Activated CD8-positive, alpha-beta T cell treated with anti-CD3 and anti-CD28 coated beads for 36 hours (primary cell): Measurements from ENCODE around the gene PFDN4. TPM values are rescaled to one million over a fixed set of nuclear protein-coding genes. Genes with fewer than 3 reads are reported as not detected.

Experiments used
- ATAC-seq: fragments of 200-7000 bp; cut with Tn5 transposase; one replicate; pipeline ENCODE4 v1.10.0; 2021; ENCODE audit warnings: mild to moderate bottlenecking, moderate library complexity
- CTCF ChIA-PET: fragments of 350-600 bp; sonication (Branson Sonifier 250); formaldehyde crosslinking; loops from one replicate; lab custom pipeline; 2021; ENCODE audit warnings: antibody characterized with exemption; lab: Charles Lee
- POLR2A ChIA-PET: fragments of 350-600 bp; sonication (Branson Sonifier 250); formaldehyde crosslinking; loops from one replicate; lab custom pipeline; 2021; ENCODE audit warnings: antibody characterized with exemption; lab: Charles Lee
- DNase-seq: peaks from one replicate; pipeline ENCODE4 v3.0.0-alpha.2; 2020
- H3K27ac Mint-ChIP-seq: one replicate; pipeline ENCODE4 v1.8.0; 2021; ENCODE audit warnings: mild to moderate bottlenecking, mixed read lengths
- H3K27me3 Mint-ChIP-seq: one replicate; pipeline ENCODE4 v1.8.0; 2021; ENCODE audit warnings: mixed read lengths
- H3K36me3 Mint-ChIP-seq: one replicate; pipeline ENCODE4 v1.8.0; 2021; ENCODE audit warnings: low read depth, mixed read lengths
- H3K4me1 Mint-ChIP-seq: one replicate; pipeline ENCODE4 v1.8.0; 2021; ENCODE audit warnings: low read depth, mixed read lengths
- H3K4me3 Mint-ChIP-seq: one replicate; pipeline ENCODE4 v1.8.0; 2021; ENCODE audit warnings: mild to moderate bottlenecking, moderate library complexity, mixed read lengths
- H3K9me3 Mint-ChIP-seq: one replicate; pipeline ENCODE4 v1.8.0; 2021; ENCODE audit warnings: mixed read lengths
- intact Hi-C: fragments of 100-400 bp; cut with micrococcal nuclease; formaldehyde crosslinking; loops from one replicate; pipeline ENCODE4 v1.10.0; 2022
- total RNA-seq, 2 experiments: library from RNA; stranded (reverse); gene quantifications; one replicate each; pipeline ENCODE4 v1.2.3, GENCODE V29; 2021
- TF ChIP-seq, protein P1 (sequence below): fragments of 200-600 bp; IDR thresholded peaks from one replicate; pipeline ENCODE4 v1.8.0; 2022; ENCODE audit warnings: antibody characterized with exemption, mild to moderate bottlenecking

PFDN4 gene
- total RNA-seq, 2 experiments from 2014 or later = 31.1 to 37.4 TPM

DNA sequence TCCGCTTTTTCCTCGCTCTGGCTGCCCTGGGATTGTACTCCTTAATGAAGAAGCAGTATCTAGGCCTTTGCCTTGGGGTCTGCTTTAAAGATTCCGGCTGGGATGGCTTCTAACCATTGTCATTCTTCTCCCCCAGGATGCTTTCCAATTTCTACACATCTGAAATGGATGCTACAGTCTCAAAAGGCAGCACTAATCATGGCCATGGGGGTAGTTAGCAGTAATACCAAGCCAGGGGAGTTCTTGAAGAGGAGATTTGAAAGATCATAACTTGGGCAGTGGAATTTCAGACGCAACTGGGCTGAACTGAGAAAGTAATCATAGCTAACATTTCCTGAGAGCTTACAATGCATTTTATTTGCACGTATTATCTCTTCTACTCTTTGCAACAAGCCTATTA, 3.4 kb upstream of the PFDN4 start:
- intact Hi-C loops = no loop called here
- ATAC-seq (no peak), DNase-seq (no peak)
- Mint-ChIP-seq H3K4me3 (no peak overlapping the region), H3K27me3 (peaks cover 2% of the 10 kb centered on the region), H3K27ac (no peak overlapping the region), H3K36me3 (no peaks in the 10 kb centered on the region), H3K4me1 (peaks cover 13% of the 10 kb centered on the region), H3K9me3 (no peaks in the 10 kb centered on the region)
- ChIA-PET CTCF (interaction anchor here (1.5 to 4.6 kb wide), 2 partner anchors 10 to 101 kb away, joined by 4 to 31 read pairs; no protein-coding TSS in a partner anchor), POLR2A (no interaction called here)
- TF ChIP-seq, protein P1, sequence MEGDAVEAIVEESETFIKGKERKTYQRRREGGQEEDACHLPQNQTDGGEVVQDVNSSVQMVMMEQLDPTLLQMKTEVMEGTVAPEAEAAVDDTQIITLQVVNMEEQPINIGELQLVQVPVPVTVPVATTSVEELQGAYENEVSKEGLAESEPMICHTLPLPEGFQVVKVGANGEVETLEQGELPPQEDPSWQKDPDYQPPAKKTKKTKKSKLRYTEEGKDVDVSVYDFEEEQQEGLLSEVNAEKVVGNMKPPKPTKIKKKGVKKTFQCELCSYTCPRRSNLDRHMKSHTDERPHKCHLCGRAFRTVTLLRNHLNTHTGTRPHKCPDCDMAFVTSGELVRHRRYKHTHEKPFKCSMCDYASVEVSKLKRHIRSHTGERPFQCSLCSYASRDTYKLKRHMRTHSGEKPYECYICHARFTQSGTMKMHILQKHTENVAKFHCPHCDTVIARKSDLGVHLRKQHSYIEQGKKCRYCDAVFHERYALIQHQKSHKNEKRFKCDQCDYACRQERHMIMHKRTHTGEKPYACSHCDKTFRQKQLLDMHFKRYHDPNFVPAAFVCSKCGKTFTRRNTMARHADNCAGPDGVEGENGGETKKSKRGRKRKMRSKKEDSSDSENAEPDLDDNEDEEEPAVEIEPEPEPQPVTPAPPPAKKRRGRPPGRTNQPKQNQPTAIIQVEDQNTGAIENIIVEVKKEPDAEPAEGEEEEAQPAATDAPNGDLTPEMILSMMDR = no peak

DNA sequence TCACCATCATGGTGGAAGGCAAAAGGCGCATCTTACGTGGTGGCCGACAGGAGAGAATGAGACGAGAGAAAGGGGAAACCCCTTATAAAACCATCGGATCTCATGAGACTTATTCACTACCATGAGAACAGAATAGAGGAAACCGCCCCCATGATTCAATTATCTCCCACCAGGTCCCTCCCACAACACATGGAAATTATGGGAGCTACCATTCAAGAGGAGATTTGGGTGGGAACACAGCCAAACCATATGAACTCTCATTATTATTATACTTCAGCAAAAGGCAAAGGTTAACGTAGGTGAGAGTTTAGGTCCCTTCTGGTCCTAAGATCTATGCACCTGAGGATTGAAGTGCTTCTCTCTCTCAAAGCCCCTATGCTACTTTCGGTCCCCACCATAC, 2.4 kb upstream of the PFDN4 start:
- H3K27me3 Mint-ChIP-seq = peaks cover 2% of the 10 kb centered on the region

DNA sequence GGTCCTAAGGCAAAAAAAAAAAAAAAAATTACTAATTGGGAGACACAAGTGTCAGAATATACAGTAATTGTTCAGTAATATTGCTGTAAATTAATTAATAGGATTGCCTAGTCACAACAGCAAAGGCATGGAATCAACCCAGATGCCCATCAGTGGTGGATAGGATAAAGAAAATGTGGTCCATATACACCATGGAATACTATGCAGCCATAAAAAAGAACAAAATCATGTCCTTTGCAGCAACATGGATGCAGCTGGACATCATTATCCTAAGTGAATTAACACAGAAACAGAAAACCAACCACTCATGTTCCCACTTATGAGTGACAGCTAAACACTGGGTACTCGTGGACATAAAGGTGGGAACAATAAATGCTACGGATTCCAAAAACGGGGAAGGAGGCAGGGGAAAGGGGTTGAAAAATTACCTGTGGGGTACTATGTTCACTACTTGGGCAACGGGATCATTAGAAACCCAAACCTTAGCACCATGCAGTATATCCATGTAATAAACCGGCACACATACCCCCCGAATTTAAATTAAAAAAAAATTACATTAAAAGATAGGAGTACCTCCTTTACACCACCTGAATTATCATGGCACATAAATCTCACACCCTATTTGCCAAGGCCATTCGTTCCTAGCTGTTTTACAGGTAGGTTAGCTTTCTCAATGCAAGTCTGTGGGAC, 689 bp upstream of the PFDN4 start:
- intact Hi-C loops = no loop called here
- H3K27ac Mint-ChIP-seq = peak overlapping the region; percentile 100
- TF ChIP-seq, protein P1 = no peak
- no peak for ATAC-seq
- peaks cover 9% of the 10 kb centered on the region for H3K36me3 Mint-ChIP-seq
- CTCF ChIA-PET = interaction anchor here (1.0 to 4.6 kb wide), 8 partner anchors 8 to 641 kb away, joined by 3 to 31 read pairs (median 10); no protein-coding TSS in a partner anchor
- H3K27me3 Mint-ChIP-seq = peaks cover 2% of the 10 kb centered on the region
- H3K4me3 Mint-ChIP-seq = peak overlapping the region; percentile 83
- DNase-seq = no peak
- peaks cover 30% of the 10 kb centered on the region for H3K4me1 Mint-ChIP-seq
- H3K9me3 Mint-ChIP-seq = no peaks in the 10 kb centered on the region
- POLR2A ChIA-PET = interaction anchor here (0.7 to 2.3 kb wide), 3 partner anchors 8 to 272 kb away, joined by 3 to 9 read pairs (median 3); no protein-coding TSS in a partner anchor

More for the DNA sequence above, 2.4 kb upstream of the PFDN4 start:
- POLR2A ChIA-PET = no interaction called here
- H3K36me3 Mint-ChIP-seq = peaks cover under 1% of the 10 kb centered on the region
- no peaks in the 10 kb centered on the region for H3K9me3 Mint-ChIP-seq
- DNase-seq = no peak
- ATAC-seq = no peak
- intact Hi-C loops = no loop called here
- H3K4me3 Mint-ChIP-seq = no peak overlapping the region
- CTCF ChIA-PET = interaction anchor here (0.9 to 4.6 kb wide), 2 partner anchors 102 to 445 kb away, joined by 3 to 31 read pairs; no protein-coding TSS in a partner anchor
- no peak overlapping the region for H3K27ac Mint-ChIP-seq
- TF ChIP-seq, protein P1 = no peak
- H3K4me1 Mint-ChIP-seq = peaks cover 21% of the 10 kb centered on the region

GRCh38 chr20:54208548-54209176, 775 bp downstream of the PFDN4 start:
- DNase-seq = peak; percentile 34
- CTCF ChIA-PET = interaction anchor here (0.7 to 4.6 kb wide), 8 partner anchors 9 to 643 kb away, joined by 3 to 31 read pairs (median 10); no protein-coding TSS in a partner anchor

More at GRCh38 chr20:54208548-54209176, 775 bp downstream of the PFDN4 start:
- Mint-ChIP-seq H3K27ac (peak overlapping the region; percentile 86), H3K9me3 (no peaks in the 10 kb centered on the region), H3K4me1 (peaks cover 37% of the 10 kb centered on the region), H3K4me3 (peak overlapping the region; percentile 83), H3K27me3 (no peaks in the 10 kb centered on the region), H3K36me3 (peaks cover 9% of the 10 kb centered on the region)
- POLR2A ChIA-PET = interaction anchor here (0.8 to 2.3 kb wide), 3 partner anchors 10 to 71 kb away, joined by 3 to 9 read pairs (median 3); no protein-coding TSS in a partner anchor
- intact Hi-C loops = no loop called here
- ATAC-seq = peak; percentile 11
- TF ChIP-seq, protein P1 = no peak
